GM23248 (cell line): ENCODE results near the gene TRAF3.

Source experiments
- EZH2 ChIP-seq: fragments of 200-600 bp; sonication (generic); IDR thresholded peaks from 2 replicates; pipeline ENCODE4 v1.6.1; 2018; ENCODE audit warnings: antibody characterized with exemption, mild to moderate bottlenecking; ENCODE audit not compliant: insufficient read depth, poor library complexity, severe bottlenecking
- EZH2phosphoT487 ChIP-seq: fragments of 200-600 bp; sonication (generic); IDR thresholded peaks from 2 replicates; pipeline ENCODE4 v1.6.1; 2018; ENCODE audit warnings: antibody characterized with exemption, moderate library complexity, mild to moderate bottlenecking, low read depth; ENCODE audit not compliant: insufficient read depth

GRCh38 chr14:102949801-102950451 is 172.7 kb downstream of the TRAF3 start:
- TF ChIP-seq EZH2: no peak
- TF ChIP-seq EZH2phosphoT487: no peak
